AG04449 (cell line): ENCODE results near the gene SEMA6B.

Source experiments
- CTCF ChIA-PET: fragments of 350-600 bp; formaldehyde crosslinking; extraction: SDS; loops from one replicate; lab custom pipeline; 2021; ENCODE audit warnings: antibody characterized with exemption; lab: Yijun Ruan, JAX
- POLR2A ChIA-PET: fragments of 400-600, 350-600 bp; formaldehyde crosslinking; extraction: SDS; loops from one replicate; lab custom pipeline; 2020; ENCODE audit warnings: antibody characterized with exemption, inconsistent platforms; lab: Yijun Ruan, JAX
- DNase-seq: peaks from one replicate; pipeline ENCODE4 v3.0.0-alpha.2; 2010; ENCODE audit warnings: low read depth, low spot score
- H3K4me3 ChIP-seq: 2 replicates; pipeline ENCODE4 v1.5.1; 2011; ENCODE audit warnings: low read depth, mild to moderate bottlenecking, control low read depth, low read length
- TF ChIP-seq, protein P1 (sequence below): IDR thresholded peaks from one replicate; pipeline ENCODE4 v1.5.1; 2011; ENCODE audit warnings: mild to moderate bottlenecking, moderate library complexity, low read length, control low read depth, inconsistent platforms; ENCODE audit not compliant: insufficient read depth; ENCODE audit errors: missing control alignments

Gene SEMA6B

DNA sequence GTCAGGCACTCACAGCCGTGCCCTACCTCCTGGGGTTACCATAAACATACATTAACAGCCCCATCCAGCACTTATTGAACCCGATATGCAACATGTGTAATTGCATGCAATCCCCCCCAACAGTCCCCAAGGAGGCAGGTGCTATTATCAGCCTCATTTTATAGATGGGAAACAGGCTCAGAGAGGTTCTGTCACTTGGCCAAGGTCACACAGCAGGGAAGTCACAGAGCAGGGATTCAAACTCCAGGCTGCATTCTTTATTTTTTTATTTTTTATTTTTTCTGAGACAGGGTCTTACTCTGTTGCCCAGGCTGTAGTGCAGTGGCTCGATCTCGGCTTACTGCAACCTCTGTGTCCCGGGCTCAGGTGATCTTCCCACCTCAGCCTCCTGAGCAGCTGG, 41.4 kb upstream of the SEMA6B start:
- no peak overlapping the region for H3K4me3 ChIP-seq
- POLR2A ChIA-PET, result no interaction called here
- CTCF ChIA-PET, result no interaction called here
- TF ChIP-seq, protein P1, sequence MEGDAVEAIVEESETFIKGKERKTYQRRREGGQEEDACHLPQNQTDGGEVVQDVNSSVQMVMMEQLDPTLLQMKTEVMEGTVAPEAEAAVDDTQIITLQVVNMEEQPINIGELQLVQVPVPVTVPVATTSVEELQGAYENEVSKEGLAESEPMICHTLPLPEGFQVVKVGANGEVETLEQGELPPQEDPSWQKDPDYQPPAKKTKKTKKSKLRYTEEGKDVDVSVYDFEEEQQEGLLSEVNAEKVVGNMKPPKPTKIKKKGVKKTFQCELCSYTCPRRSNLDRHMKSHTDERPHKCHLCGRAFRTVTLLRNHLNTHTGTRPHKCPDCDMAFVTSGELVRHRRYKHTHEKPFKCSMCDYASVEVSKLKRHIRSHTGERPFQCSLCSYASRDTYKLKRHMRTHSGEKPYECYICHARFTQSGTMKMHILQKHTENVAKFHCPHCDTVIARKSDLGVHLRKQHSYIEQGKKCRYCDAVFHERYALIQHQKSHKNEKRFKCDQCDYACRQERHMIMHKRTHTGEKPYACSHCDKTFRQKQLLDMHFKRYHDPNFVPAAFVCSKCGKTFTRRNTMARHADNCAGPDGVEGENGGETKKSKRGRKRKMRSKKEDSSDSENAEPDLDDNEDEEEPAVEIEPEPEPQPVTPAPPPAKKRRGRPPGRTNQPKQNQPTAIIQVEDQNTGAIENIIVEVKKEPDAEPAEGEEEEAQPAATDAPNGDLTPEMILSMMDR, result no peak
- no peak for DNase-seq

DNA sequence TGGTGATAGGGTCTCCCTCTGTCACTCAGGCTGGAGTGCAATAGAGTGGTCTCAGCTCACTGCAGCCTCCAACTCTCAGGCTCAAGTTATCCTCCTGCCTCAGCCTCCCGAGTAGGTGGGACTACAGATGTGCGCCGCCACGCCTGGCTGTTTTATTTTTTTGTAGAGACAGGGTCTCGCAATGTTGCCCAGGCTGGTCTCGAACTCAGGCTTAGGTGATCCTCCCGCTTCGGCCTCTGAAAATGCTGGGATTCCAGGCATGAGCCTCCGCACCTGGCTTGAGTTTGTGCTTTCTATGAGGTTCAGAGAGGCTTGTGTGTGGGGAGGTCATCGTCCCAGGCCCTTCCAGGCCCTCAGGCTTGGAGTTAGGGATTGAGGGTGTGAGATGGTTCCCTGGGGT, 40.6 kb upstream of the SEMA6B start:
- TF ChIP-seq, protein P1, result no peak
- CTCF ChIA-PET, result no interaction called here
- POLR2A ChIA-PET, result no interaction called here
- no peak for DNase-seq
- H3K4me3 ChIP-seq, result no peak overlapping the region

DNA sequence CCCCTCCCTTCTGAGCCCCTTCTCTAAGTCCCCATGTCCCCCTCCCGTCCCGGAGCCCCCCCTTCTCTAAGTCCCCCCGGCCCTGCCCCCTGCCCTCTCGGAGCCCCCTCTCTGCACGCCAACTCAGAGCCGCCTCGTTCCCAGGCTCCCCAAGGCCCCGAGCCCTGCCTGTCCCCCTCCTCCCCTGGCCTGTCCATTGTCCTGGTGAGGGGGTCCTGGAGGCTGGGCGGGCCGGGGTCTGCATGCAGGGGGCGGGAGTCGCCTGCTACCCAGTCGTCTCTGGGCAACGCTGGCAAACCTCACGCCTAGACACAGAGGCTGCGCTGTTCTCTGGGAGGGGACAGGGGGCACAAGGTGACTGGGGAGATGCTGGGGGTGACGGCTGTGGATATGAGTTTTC, 39.2 kb upstream of the SEMA6B start:
- TF ChIP-seq, protein P1, result no peak
- ChIA-PET POLR2A (no interaction called here), CTCF (interaction anchor here (2.1 kb wide), 1 partner anchor 38 kb away, joined by 18 read pairs; no protein-coding TSS in a partner anchor)
- no peak overlapping the region for H3K4me3 ChIP-seq
- DNase-seq, result no peak

DNA sequence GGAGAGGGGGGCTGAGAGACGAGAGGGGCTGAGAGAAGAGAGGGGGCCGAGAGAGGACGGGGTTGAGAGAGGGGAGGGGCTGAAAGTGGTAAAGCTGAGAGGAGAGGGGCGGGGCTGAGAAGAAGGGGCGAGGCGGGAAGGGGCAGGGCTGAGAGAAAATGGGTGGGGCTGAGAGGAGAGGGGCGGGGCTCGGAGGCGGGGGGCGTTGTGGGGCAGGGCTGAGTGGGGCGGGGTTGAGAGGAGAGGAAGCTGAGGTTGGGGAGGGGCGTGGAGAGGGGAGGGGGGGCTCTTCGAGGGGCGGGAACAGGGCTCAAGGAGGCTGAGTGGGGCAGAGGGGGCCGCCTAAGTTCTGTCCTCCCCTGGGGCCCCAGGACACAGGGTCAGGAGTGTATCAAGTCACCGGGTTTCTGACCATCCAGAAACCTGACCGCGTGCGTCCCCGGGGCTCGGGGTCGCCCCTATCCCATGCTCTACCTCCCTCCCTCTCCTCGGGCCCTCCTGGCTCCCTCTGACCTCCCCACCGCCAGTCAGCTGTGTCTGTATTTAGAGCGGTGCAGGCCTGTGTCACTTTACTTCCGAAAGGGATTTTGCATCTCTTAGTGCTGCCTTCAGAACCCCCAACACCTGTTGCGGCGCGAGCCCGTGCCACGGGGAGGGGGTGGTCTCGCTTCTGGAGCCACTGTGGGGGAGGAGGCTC, 38.6 kb upstream of the SEMA6B start:
- DNase-seq, result no peak
- ChIA-PET CTCF (interaction anchor here (2.1 to 3.3 kb wide), 2 partner anchors 12 to 39 kb away, joined by 10 to 18 read pairs; no protein-coding TSS in a partner anchor), POLR2A (no interaction called here)
- H3K4me3 ChIP-seq, result no peak overlapping the region; the same call in 1 of the 2 replicates
- TF ChIP-seq, protein P1, result no peak

DNA sequence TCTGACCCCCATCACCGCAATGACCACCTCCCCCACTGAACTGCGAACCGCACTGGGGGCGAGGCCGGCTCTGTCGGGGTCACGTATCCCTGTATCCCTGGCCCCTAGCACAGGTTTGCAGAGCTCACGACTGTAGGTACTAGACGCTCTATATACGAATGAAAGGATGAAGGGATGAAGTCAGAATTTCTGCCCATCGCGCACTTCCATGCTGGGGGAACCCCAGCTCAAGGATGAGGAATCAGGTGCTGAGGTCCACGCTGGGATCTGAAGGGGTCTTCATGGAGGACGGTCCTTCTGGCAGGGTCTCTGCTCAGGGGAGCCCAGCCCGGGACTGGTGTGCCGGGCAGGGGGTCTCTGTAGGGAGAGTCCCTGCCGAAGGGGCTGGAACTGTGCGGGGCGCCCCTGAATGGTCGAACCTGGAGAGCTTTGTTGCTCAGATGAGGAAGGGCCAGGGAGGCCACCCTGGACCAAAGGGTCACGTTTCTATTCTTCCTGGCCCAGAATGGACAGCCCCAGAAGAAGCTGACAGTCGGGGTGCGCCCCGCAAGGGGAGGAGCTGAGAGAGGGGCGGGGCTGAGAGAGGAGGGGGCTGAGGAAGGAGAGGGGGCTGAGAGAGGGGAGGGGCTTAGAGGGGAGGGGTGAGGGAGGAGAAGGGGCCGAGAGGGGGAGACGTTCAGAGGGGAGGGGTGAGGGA, 37.9 kb upstream of the SEMA6B start:
- DNase-seq, result no peak
- CTCF ChIA-PET, result interaction anchor here (0.8 to 3.3 kb wide), 5 partner anchors 8 to 39 kb away, joined by 3 to 18 read pairs (median 7); no protein-coding TSS in a partner anchor
- POLR2A ChIA-PET, result interaction anchor here (0.7 kb wide), 1 partner anchor 12 kb away, joined by 3 read pairs; no protein-coding TSS in a partner anchor
- no peak overlapping the region; the same call in 1 of the 2 replicates for H3K4me3 ChIP-seq
- TF ChIP-seq, protein P1, result no peak
